HG02678 (cell line): ENCODE data around the gene PSMA7.
"Not testable (repeated sequence)": the region's sequence is repeated elsewhere in the genome, so short reads cannot be mapped to it uniquely, and the experiment has no call there.

Source experiments
- ATAC-seq: cut with Tn5 transposase; IDR thresholded peaks from one replicate; pipeline ENCODE4 v1.9.1; 2021; ENCODE audit warnings: mild to moderate bottlenecking, moderate library complexity; ENCODE audit not compliant: unreplicated experiment

The PSMA7 gene

DNA sequence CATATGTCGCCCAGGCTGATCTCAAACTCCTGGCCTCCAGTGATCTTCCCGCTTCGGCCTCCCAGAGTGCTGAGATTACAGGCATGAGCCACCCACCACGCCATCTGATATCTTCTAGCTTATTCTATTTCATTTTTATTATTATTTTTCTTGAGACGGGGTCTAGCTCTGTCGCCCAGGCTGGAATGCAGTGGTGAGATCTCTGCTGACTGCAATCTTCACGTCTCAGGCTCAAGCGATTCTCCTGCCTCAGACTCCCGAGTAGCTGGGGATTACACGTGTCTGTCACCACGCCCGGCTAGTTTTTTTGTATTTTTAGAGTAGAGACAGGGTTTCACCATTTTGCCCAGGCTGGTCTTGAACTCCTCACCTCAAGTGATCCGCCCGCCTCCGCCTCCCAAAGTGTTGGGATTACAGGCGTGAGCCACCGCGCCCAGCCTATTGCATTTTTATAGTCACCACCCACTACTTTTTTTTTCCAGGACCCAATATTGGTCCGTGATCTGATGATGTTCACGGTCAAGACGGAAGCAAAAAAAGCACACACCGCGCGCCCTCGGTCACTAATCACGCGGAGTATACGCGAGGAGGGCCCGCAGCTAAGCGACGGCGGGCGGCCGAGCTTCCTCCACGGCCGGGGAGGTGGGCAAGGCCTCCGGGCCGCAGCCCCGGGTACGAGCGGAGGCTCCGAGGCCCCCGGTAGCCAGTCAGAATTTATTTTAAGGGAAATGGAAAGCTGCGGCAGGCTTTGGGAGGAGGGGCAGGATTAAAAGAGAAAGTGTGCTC lies 22.0 kb downstream of the PSMA7 start:
- ATAC-seq = peak; percentile 6

DNA sequence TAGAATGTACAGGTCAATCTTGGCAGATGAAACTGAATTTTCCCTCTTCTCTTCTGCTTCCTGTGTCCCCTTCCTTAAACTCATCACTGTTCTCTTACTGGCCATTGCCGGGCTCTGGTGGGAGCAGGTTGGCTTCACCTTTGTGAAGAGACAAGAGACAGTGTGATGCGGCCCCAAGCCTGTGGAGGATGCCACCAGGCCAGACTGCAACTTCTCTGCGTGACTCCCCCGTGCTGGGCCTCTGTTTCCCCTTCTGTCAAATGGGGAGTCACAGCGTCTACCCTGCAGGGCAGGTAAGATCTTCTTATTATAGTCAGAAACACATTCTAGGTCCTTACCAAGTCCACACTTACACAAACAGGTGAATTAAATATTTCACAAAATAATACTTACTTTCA lies 22.8 kb downstream of the PSMA7 start:
- no peak for ATAC-seq

GRCh38 chr20:62119591-62120364 lies 23.4 kb downstream of the PSMA7 start:
- no peak for ATAC-seq

DNA sequence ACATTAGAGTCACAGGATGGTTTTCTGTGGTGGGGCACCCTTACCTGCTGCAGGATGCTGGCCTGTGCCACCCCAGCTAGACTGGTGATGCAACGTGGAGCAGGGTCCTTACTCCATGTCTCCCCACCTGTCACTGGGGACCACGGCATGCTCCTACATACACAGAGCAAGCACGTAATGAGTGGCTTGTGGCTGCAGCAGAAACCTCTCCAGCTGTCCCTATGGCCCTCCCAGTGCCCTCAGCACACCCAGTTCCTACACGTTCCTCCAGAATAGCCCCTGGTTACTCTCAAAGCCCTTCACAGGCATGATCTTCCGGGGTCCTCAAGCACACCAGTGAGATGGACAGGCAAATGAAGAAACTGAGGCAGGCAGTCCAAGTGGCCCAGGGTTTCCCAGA lies 24.1 kb downstream of the PSMA7 start:
- ATAC-seq = no peak

- ATAC-seq = no peak
Measured at GRCh38 chr20:62118113-62119043, 24.8 kb downstream of the PSMA7 start.

- ATAC-seq = no peak
Measured at GRCh38 chr20:62117658-62118057, 25.5 kb downstream of the PSMA7 start.

GRCh38 chr20:62117362-62117646 lies 25.9 kb downstream of the PSMA7 start:
- no peak for ATAC-seq

DNA sequence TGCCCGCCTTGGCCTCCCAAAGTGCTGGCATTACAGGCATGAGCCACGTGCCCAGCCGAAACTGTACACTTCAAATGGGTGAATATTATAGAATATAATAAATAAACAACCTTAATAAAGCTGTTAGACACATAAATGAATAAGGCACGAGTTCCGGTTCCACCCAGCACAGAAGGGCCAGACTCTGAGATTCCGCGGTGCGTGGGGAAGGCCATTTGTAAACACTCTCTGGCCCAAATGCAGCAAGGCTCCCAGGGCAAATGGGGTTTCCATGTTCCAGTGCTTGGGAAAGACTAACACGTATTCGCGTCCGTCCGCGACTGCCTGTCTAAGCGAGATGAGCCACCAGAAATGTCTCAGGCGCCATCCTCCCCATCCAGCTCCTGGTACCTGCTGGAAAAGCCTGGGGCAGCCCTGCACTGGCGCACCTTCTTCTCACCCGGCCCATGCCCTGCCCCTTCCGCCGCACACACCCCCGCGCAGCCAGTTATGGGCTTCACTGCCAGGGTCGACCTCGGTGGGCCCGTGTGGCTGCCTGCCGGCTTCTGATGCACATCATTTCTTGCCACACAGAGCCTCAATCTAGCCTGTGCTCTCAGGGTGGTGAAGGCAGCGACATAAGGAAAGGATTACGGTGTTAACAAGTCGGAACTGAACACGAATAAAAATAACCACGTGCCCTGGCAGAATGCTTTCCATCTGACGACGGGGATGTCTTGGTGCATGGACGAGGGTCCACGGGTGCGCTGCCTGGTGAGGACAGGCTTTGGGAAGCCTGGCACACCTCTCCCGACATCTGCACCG lies 26.4 kb downstream of the PSMA7 start:
- ATAC-seq = no peak

- ATAC-seq = not testable (repeated sequence)
Measured at GRCh38 chr20:62115800-62116407, 27.3 kb downstream of the PSMA7 start.

GRCh38 chr20:62114894-62115293 lies 28.3 kb downstream of the PSMA7 start:
- no peak for ATAC-seq

- ATAC-seq = no peak
Measured at GRCh38 chr20:62112368-62112767, 30.8 kb downstream of the PSMA7 start.

DNA sequence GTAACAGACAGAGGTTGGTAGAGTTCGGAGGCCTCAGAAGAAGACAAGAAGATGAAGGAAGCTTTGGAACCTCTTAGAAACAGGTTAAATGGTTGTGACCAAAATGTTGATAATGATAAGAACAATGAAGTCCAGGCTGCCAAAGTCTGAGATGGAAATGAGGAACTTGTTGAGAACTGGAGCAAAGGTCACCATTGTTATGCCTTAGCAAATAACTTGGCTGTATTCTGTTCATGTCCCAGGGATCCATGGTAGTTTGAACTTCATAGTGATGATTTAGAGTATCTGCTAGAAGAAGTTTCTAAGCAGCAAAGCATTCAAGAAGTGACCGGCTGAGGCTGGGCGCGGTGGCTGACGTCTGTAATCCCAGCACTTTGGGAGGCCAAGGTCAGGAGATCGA lies 32.0 kb downstream of the PSMA7 start:
- ATAC-seq = no peak

GRCh38 chr20:62105592-62105991 lies 37.6 kb downstream of the PSMA7 start:
- no peak for ATAC-seq

- ATAC-seq = no peak
Measured at GRCh38 chr20:62104791-62105345, 38.3 kb downstream of the PSMA7 start.

DNA sequence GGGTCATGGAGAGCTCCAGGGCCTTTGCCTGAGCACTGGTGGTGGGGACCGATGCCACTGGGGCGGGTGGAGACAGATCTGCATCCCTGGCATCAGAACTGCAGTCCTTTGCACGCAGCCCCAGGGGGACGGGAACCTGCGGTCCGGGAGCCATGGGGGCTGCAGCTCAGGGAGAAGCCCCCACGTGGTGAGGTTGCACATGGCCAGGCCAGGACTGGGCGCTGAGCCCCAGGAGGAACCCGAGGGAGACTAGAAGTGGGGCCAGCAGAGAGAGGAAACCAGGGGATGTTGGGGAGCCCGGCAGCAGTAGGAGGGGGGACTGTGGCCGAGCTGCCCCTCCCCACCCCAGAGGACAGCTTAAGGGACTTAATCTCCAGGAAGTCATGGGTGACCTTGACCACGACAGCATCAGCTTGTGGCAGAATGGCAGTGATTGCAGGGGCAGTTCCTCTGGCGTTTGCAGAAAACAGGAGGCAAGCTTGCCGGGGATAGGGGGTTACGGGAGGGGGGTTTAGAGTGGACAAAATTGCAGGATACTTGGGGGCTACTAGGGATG lies 38.9 kb downstream of the PSMA7 start:
- no peak for ATAC-seq

DNA sequence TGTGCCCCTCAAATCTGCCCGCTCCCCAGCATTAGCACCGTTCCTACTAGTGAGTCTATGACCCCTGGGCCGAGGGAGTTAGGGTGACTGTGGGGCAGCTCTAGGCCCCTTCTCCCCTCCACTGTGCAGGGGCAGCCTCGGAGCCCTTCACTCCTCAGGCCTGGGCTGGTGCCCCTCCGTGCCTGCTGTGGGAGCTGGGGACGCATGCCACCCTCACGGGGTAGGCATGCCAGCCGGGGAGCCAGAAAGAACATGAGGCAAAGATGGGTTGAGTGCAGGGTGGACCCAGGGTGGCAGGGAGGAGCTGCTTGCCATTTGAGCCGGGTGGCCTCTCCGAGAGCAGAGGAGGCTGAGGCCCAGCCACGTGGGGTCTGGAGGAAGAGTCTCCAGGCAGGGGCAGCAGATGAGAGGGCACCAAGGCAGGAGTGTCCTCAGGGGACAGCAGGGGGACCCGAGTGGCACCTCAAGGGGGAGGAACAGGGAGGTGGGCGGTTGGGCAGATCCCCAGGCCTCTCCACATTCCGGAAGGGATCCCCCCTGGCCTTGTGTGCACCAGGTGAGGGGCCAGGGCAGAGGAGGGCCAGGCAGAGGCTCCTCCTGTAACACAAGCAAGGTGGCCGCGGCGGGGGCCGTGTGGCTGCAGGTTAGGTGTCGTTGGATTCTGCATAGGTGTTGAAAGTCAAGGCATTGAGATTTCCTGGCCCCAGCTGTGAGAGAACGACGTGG lies 39.5 kb downstream of the PSMA7 start:
- ATAC-seq = no peak

- no peak for ATAC-seq
Measured at GRCh38 chr20:62101078-62101477, 42.1 kb downstream of the PSMA7 start.

DNA sequence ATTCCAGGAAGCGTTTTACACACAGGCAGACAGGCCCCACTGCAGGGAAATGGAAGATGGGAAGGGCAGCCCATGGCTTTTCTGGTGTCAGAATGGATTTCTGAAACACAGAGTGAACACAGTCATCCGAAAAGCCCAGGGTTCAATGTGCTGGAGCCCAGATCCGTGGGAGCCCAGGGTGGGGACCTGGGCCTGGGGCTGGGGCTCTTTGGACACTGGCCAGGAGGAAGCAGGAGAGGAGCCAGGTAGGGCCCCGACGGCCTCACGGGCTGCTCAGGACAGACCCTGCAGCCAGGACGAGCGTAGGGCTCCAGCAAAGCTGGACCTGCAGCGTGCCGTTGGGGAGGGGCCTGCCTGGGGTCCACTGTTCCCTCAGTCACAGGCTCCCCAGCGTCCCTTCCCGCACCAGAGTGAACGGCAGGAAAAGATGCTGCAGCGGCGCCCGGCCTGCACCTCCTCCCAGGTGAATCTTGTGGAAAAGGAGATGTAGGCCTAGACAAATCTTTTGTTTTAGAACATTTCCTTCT lies 45.2 kb downstream of the PSMA7 start:
- no peak for ATAC-seq
